Measurements from ENCODE around the gene DDX24.

Gene DDX24

DNA sequence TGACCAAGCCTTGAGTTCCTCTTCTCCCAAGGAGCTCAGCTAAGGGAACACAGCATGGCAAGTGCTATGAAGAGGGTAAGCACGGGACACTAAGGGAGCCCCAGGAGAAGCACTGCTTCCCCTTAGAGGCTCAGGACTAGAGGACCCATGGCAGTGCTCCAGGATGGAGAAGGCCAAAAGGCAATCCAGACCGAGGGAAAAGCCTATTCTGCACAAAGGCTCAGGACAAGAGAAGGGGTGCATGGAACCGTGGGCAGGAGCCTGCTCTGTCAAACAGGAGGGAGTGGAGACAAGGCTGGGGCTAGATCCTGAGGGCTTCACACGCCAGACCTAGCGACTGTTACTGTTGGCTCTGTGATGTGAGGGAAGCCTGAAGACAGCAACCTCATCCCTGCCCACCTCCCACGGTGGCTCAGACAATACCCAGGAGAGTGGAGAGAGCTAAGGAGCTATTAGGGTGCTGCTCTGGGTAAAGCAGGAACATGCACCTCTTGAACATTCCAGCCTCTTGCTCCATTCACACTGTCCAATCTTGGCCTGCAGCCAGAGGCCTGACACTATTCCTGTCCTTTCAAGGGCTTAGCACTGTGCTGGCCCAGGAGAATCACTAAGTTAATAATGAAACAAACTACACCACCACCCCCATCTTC, 30.6 kb downstream of the DDX24 start:
- peak in 2 of 56 donors; percentile 14 to 26 for DNase-seq

DNA sequence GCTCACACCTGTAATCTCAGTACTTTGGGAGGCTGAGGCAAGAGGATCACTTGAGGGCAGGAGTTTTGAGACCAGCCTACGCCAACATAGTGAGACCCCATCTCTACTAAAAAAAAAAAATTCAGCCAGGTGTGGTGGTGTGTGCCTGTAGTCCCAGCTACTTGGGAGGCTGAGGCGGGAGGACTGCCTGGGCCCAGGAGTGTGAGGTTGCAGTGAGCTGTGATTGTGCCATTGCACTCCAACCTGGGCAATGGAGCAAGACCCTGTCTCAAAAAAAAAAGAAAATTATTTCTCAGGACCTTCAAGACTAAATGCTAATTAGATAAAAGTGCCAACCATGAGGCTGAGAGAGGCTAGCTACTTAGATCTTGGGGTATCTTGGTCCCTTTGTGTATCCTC, 31.4 kb downstream of the DDX24 start:
- no peak for DNase-seq

DNA sequence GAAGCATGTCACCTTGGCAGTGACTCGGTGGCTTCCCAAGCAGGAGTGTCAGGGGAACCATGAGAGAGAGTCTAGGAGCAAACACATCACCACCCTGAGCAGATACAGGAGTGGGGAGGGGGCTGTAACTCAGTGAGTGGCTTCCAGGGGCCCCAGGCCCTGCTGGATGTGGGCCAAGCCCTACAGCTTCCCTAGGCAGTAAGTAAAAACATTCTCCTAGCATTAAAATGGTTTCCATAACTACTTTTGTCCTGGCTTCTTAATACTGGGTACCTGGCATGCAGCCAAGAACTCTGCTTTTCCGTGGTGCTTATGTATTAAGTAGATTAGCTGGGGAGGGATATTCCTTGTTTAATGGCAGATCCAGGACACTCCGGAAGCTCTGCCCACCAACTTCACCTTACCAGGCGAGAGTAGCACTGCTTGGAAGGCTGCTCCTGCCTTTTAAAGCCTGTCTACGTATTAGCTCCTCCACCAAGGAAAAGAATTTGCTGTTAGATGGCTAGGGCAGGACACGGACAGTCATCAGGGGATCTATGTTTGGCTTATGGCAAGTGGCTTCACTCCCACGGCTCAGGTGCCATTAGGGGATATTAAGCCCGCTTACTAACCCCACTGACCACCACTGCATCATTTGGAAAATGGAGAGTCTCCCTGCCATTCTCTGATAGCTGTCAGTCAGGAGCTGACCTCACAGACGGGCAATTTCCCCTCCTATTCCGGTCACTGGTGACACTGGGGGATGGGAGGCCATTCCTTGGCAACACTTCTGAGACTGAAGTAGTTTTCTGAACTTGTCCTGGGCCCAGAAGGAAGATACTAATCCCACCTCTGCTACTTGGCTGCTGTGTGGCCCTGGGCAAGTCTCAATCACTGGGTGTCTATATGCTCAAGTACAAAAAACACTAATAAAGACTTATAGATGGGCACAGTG, 32.0 kb downstream of the DDX24 start:
- DNase-seq, result peak in 9 of 56 donors; percentile 17 to 70 (median 35)

DNA sequence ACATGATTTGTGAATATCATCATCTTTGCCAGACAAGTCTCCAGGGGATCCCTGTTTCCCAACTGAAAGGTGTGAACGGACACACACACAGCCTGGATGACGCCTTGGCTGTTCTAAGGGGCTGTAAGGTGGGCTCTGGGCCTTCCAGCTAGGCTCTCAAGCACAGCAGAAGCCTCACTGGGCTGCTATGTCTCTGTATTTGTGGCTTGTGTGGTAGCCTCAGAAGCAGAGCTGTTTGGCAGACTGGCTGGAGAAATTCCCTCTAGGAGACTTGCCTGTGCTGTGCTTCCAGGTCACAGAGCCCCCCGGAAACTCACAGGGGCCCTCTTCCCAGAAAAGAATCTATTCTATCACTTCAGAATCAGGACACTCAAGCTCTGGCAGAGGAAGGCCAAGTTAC, 33.4 kb downstream of the DDX24 start:
- no peak for DNase-seq

DNA sequence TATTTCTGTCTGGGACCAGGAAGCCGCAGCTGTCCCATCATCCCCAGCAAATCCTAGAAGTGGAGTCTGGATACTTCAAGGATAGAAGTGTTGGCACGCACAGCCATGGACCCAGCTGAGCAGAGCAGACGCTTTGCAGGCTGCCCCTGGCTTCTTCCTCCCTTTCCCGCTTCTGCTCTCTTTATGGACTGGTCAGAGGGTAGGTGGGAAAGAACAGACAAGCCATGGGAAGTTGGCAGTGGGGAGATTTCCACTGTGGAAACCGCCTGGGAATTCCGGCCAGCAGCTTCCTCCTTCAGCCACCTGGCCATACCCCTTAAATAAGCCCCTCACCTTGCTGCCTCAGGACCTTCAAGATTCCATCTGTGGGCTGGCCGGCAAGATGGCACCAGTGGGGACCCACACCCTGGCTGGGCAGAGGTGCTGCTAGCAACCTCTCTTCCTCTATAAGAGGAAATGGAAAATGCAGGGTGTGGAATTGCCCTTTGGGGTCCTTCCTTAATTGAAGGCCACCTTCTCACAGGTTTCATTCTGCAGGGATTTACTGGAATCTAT, 34.2 kb downstream of the DDX24 start:
- no peak for DNase-seq

DNA sequence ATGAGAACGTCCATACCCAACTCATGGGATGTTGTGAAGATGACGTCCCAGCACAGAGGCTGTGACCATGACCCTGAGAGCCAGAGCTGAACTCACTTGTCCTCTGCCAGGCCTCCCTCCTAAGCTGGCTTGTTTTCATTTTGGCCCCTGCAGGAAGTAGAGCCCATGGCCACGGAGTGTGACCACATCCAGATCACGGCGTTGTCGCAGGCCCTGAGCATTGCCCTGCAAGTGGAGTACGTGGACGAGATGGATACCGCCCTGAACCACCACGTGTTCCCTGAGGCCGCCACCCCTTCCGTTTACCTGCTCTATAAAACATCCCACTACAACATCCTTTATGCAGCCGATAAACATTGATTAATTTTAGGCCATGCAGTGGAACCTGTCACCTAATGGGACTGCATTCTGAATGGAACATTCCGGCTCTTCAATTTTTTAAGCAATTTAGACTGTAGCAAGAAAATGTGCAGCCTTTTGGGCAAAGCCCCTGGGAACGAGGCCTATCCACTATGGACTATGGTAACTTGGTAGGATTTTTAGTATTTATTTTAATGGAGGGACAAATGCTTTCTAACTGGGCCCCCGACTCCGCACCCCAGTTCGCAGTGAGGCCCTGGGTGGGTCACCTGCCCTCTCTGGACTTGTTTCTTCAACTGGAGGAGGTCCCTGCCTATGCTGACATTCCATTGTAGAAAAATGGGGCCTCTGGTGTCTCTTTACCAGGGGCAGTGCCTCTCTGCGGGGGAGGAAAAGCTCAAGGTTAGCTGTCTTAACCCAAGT, 35.2 kb downstream of the DDX24 start:
- no peak for DNase-seq

DNA sequence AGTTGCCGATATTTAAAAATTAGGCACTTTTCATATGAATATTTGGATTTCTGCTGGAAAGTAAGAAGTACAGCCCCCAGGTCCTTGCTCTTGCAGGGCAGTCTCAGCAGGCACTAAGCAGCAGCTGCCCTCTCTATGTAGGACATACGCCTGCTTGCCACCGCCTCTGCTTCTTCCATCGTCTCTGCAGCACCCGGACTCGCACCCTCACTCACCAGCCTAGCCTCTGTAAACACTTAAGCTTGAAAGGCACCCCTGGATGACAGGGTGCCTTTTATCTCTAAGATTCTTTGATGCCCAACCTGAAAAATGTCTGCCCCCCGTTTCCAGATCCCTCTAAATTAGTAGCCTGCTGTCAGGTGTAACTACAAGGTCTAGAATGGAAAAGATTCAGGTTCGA, 35.9 kb downstream of the DDX24 start:
- DNase-seq, result no peak

DNA sequence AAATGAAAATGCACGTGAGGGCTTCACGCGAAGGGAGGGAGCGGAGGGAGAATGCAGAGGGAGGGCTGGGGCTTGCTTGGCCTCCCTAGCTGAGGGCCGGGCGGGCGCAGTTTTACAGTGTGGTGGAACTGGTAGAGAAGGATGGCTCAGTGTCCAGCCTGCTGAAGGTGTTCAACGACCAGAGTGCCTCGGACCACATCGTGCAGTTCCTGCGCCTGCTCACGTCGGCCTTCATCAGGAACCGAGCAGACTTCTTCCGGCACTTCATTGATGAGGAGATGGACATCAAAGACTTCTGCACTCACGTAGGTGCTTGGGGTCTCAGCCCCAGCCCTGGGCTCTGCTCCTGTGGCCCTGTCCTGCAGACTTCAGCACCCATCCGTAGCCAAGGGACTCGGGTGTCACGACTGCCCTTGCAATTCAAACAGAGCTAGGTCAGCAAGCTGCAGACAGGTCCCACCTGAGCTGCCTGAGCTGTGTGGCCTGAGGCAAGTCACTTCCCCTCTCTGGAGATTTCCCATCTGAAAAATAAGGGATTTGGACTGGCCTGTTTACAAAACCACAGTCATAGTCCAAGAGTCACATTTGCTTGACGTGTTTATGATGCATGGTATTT, 36.4 kb downstream of the DDX24 start:
- no peak for DNase-seq

DNA sequence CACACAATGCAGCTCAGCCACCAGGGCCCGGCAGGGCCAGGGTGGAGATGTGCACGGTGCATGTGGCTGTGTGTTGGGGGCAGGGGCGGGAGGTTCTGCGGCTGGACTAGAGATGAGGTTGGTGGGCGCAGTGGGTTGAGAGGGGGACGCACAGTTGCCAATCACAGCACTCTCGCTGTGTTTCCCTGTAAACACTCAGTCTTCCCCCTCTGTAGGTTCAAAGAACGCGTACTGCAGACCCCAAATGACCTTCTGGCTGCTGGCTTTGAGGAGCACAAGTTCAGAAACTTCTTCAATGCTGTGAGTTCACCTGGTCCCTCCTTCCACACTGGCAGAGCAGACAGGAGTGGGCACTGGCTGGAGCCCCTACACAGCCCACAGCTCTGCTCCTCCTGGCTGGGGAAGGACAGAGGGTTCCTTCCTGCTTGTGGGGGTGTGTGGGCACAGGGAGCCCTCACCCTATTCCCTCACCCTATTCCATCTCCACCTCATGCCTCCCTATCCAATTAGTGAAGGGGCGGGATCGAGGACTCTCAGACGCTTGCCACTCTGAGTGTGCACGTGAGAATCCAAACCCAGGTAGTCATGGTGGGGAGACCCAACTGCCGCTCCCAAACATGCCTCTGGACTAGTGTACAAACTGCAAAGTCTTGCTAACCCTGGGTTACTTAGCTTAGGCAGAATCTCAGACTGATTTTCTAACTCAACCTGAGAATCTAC, 37.1 kb downstream of the DDX24 start:
- DNase-seq, result no peak

DNA sequence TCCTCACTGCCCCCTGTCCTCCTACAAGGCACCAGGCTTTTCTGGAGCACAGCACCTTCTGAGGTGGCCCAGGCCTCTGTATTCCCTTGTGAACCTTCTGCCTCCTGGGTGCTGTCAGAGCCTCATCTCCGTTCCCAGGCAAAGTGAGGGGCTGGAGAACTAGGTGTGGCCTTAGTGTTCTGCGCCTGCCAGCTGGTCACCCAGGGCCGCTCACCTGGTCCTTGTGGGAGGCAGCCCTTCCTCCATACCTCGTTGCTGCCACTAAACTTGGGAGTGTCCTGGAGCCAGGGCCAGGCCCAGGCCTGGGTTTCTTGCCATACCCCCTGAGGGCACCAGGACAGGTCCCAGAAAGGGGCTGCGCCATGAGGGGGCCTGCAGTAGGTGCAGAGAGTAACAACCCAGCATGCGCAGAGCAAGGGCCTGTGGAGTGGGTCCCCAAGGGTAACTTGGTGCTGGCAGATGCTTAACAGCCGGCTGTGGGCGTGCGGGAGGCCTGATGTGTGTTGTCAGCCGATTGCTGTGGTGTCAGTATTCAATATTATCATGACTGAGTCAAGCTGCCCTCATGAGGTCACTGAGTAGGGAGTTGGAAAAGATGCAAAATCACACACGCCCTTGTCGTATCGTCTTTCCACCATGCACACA, 37.8 kb downstream of the DDX24 start:
- no peak for DNase-seq

DNA sequence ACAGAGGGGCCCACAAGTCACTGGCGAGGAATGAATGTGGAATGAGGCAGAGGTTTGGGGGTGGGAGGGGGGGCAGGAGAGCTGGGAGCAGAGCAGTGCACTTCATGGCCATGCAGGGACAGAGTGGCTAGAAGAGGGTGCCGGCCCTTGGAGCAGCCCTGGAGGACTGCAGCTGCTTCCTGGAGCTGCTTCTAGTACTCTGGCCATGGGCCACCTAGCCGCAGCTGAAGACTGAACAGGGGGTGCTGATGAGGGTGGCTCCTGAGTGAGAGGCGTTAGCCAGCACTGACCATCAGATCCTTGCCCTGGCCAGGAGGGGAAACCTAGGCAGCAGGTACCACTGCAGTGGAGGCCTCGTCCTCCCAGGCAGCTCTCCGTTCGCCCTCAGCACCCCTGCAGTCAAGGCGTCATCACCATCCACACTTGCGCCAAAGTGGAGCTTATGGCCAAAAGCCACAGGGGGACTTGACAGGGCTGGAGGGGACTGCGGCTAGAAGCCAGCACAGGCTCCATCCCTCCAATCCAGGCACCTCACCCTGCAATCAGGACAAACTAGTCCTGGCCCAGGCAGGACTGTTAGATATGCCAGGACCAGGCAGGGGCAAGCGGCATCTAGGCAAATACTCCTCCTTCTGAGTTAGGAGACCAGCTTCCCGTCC, 38.4 kb downstream of the DDX24 start:
- no peak for DNase-seq

DNA sequence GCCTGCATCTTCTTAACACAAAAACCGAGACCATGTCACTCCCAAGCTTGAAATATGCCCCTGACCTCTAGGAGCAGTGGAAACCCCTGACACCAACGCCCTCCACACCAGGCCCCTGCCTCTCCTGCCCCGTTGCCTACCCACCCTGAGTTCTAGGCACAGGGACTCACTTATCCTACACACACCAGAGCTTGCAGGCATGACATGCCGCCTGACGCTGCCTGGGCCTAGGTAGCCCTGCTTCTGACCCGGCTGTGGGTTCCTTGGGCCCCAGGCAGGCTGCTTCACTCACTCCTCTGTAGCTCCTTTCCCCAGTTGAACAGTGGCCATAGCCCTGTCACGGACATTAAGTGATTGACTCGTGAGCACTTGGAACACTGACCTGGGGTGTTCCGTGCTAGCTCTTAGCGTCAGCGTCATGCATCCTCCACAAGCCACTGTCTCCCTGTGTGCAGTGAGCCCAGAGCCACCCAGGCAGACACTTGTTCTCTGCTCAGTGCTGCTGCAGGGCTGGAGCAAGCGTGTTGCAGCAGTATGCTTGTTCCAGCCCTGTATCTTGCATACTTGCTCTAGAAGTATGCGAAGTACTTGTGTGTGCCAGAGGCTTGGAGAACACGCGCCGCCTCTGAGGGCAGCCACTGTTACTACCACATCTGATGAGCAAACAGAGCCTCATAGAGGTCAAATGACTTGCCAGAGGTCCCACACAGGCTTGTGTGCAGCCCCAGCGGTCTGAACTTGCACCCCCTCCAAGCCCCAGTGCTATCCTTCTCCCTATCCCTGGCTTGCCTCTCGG, 39.3 kb downstream of the DDX24 start:
- peak in 2 of 56 donors; percentile 24 to 32 for DNase-seq

DNA sequence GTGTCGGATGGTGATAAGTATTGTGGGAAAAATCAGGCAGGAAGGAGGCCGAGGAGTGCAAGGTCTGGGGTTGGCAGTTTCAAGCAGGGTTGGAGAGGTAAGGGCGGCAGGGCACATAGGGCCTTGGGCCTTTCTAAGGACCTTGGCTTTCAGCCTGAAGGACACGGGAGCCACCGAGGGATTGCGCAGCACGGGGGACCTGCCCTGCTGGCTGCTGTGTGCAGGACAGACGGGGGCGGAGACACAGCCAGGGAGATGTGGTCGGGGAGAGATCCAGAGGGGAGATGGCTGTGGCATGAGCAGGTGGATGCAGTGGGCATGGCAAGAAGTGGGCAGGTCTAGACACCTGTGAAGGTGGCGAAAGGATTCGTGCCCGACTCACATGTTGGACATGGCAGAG, 40.2 kb downstream of the DDX24 start:
- no peak for DNase-seq

DNA sequence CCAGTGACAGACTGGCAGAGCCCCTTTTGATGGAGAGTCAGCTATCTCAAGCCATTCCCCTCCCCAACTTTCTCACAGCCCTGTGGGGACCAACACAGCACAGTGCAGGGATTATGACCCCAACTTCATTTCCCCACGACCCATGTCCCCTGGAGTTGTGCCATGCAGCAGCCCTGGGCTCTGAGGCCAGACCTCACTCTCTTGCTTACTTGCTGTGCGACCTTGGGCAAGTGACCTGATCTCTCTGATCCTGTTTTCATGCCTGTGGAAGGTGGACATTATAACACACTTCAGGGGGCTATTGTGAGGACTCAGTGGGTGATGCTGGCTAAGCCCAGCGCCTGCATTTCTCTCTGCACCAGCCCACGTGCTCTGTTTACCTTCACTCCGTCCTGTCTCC, 40.8 kb downstream of the DDX24 start:
- no peak for DNase-seq

DNA sequence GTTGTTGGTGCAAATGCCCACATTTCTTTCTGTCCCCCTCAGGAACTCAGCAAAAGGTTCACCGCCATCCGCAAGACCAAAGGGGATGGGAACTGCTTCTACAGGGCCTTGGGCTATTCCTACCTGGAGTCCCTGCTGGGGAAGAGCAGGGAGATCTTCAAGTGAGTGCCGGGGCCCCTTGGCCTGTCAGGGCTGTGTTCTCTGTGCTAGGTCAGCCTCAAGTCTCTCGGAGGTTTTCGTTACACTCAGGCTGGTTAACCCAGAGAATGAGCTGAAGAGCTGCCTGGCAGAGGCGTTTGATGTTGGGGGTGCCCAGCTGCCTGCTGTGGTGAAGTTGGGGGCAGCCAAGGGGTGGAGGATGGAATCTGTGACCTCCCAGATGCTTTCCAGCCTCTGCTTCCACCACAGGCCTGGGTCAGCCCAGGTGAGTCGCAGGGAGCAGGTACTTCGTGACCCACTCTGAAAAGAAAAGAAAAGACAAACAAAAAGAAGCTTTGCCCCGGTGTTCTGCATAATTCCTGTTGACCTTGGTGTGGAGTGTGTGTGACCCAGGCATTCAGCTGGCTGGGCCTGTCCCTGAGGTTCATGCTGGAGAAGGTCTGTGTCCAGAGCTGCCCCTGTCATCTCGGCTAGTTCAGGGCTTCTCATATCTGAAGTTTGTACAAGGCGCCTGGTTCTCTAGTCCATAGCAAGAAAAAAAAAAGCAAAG, 41.9 kb downstream of the DDX24 start:
- no peak for DNase-seq

DNA sequence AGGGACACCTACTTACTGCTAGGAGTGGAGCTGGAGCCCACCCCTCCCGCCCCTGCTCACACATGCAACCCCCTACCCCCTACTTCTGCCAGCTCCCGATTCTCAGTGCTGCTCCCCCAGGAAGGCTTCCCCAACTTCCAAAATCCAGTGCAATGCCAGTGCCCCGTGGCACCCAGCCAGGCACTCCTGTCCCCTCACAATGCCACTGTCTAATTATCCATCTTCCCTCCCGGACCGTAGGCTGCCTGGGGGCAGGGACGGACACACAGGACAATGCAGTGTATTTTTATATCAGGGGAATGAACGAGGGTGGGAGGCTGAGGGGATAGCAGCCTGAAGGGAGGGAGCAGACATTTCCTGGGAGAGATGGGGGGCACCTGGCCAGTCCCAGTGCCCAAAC, 42.5 kb downstream of the DDX24 start:
- no peak for DNase-seq

DNA sequence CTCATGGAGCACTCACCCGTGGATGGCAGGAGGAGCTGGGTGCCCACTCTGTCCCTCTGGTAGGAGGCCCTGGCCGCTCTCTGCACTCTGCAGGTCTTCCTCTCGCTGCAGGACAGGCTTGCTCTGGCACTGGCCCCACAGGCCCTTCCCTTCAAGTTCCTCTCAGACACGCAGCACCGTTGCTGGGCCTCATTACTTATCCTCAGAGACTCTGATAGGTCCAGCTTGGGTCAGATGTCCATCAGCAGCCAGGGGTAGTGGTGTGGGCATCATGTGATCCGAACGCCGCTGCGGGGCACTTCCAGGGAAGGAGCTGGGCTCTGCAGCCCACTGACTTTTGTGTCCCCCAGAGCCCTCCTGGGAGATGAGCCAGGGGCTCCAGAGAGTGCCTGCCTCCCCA, 43.0 kb downstream of the DDX24 start:
- DNase-seq, result no peak
